ENCODE measurements around the gene SCN1A.

DNA sequence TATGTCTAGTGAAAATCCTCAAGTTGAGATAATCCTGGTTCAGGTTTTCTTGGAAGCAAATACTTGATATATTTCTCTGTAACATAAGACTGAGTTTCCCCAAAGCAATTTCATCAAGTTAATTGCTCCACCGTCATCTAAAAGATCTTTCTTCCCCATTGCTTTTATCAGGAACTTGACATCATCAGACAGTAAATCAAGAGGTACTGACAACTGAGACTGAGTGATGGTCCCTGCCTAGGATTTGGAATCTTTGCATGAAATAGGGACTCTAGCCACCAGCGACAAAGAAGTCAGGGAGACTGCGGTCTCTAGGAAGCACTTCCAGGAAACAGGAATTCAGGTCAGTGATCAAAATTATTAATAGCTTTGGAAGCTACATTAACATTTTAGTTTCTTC, 43.4 kb upstream of the SCN1A start:
- TF ChIP-seq POLR2AphosphoS5 (IDR thresholded peaks at IDR 0.05; ENCODE audit: low read depth, low read length) (no peak), POLR2A (IDR thresholded peaks at IDR 0.05; ENCODE audit: low read depth, low read length) (no peak)
